H1 (cell line): ENCODE results near the gene PTPRCAP. TPM values are rescaled to one million over a fixed set of nuclear protein-coding genes. Genes with fewer than 3 reads are reported as not detected.
A peak's percentile ranks its signal among the peaks of the same experiment; 100 is the strongest.

Experiments
- BACH1 ChIP-seq: IDR thresholded peaks from 2 replicates; pipeline ENCODE4 v1.6.1; 2012; ENCODE audit warnings: low read length, improper control_type of control experiment
- CBX5 ChIP-seq: fragments of 300-800, 300-1000 bp; sonication (generic); IDR thresholded peaks from 2 replicates; pipeline ENCODE4 v1.7.1; 2016; ENCODE audit warnings: antibody characterized with exemption, low read length, low read depth
- CHD7 ChIP-seq: fragments of 300-600 bp; sonication (generic); IDR thresholded peaks from 2 replicates; pipeline ENCODE4 v1.7.1; 2012; ENCODE audit warnings: low read length, moderate library complexity, mild to moderate bottlenecking, inconsistent platforms; ENCODE audit not compliant: insufficient replicate concordance
- CREB1 ChIP-seq: IDR thresholded peaks from 2 replicates; pipeline ENCODE4 v1.6.1; 2012; ENCODE audit warnings: inconsistent platforms
- EGR1 ChIP-seq: IDR thresholded peaks from 2 replicates; pipeline ENCODE4 v1.6.1; 2011; ENCODE audit warnings: low read depth, low read length, borderline replicate concordance
- EZH2 ChIP-seq: fragments of 200-600 bp; sonication (generic); IDR thresholded peaks from 2 replicates; pipeline ENCODE4 v1.7.1; 2012; ENCODE audit warnings: low read depth, mild to moderate bottlenecking, moderate library complexity, low read length, inconsistent platforms; ENCODE audit not compliant: severe bottlenecking
- JUND ChIP-seq: IDR thresholded peaks from 2 replicates; pipeline ENCODE4 v1.6.1; 2011; ENCODE audit warnings: mild to moderate bottlenecking, improper control_type of control experiment, low read length
- POLR2AphosphoS5 ChIP-seq: IDR thresholded peaks from 2 replicates; pipeline ENCODE4 v1.6.1; 2011; ENCODE audit warnings: low read depth, low read length
- TAF1 ChIP-seq: IDR thresholded peaks from 2 replicates; pipeline ENCODE4 v1.6.1; 2011; ENCODE audit warnings: mild to moderate bottlenecking, low read depth, low read length
- TBP ChIP-seq: IDR thresholded peaks from 2 replicates; pipeline ENCODE4 v1.6.1; 2011; ENCODE audit warnings: low read depth, low read length, improper control_type of control experiment
- polyA plus RNA-seq, 7 experiments: library from polyadenylated mRNA; depleted of rRNA in 3 of 7; stranded (reverse) in 5 of 7; unstranded in 2 of 7; fragments of >200 nt in 5 of 7; fragments of 200-250 nt in 2 of 7; gene quantifications; 1 replicate in 5 of 7; 2 replicates in 1 of 7; 4 replicates in 1 of 7; pipeline versions ENCODE4 v1.2.1 to v1.2.3, GENCODE V29; 2011 to 2013; ENCODE audit warnings: missing spikeins in 2 of 7, mixed read lengths in 2 of 7
- total RNA-seq: library from RNA; stranded (reverse); fragmentation: NEBNext Ultra II Directional; extraction: Animal tissue kit (Norgen Biotek cat#: 25700); gene quantifications from 2 replicates; pipeline ENCODE4 v1.2.1, GENCODE V29; 2021

The PTPRCAP gene
- total and polyA plus RNA-seq, 2 of the 8 experiments (the other 6 are each of a cell fraction or from before 2014, with no cell fraction given), result 0.78 to 6.7 TPM

- TF ChIP-seq CHD7 (no peak), CBX5 (no peak), TAF1 (peak; percentile 53), JUND (no peak), EGR1 (peak; percentile 66), EZH2 (no peak), BACH1 (no peak), CREB1 (peak; percentile 77), POLR2AphosphoS5 (peak; percentile 61; the same call in 1 of the 2 replicates), TBP (peak; percentile 59; the same call in 1 of the 2 replicates)
These were observed 45.9 kb downstream of the PTPRCAP start, which contains the start of gene RAD9A (continued) for GRCh38 chr11:67391304-67392182.
